GM18907 (cell line): ENCODE measurements around the gene MATN4.

ENCODE experiments used
- ATAC-seq: cut with Tn5 transposase; IDR thresholded peaks from one replicate; pipeline ENCODE4 v1.9.1; 2021; ENCODE audit warnings: mild to moderate bottlenecking, moderate library complexity; ENCODE audit not compliant: unreplicated experiment

MATN4 gene

GRCh38 chr20:45293041-45294002 lies 14.8 kb downstream of the MATN4 start:
- ATAC-seq, result peak; percentile 60

DNA sequence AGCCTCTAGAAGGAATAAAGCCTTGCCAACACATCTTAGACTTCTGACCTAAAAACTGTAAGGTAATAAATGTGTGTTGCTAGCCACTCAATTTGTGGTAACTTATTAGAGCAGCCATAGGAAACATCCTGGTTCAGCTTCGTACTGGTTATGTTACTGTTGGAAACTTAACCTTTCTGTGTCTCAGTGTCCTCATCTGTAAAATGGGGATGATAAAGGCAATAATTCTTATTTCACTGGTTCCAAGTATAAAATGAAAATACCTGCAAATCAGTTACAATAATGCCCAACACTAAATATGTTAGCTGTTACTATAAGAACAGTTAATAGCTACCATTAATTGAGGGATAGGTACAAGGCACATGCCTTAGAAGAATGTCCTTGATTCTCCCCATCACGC lies 15.8 kb downstream of the MATN4 start:
- no peak for ATAC-seq

DNA sequence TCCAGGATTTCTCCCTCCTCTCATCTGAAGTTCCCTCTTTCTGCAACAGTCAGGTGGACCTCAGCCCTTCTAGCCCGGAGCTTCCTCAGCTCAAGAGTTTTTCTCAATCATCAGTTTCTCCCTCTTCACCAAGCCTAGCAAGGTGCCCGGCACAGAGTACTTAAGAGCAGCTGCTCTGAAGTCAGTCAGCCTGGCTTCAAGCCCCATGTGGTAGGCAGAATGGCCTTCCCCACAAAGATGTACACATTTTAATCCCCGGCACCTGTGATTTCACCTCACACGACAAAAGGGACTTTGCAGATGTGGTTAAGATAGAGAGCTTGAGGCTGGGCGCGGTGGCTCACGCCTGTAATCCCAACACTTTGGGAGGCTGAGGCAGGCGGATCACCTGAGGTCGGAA lies 16.6 kb downstream of the MATN4 start:
- no peak for ATAC-seq

- ATAC-seq, result no peak
Observed at GRCh38 chr20:45290677-45291355, 17.3 kb downstream of the MATN4 start.

GRCh38 chr20:45289942-45290676 lies 18.0 kb downstream of the MATN4 start:
- ATAC-seq, result no peak

GRCh38 chr20:45288860-45289259 lies 19.2 kb downstream of the MATN4 start:
- no peak for ATAC-seq

GRCh38 chr20:45288376-45288775 lies 19.7 kb downstream of the MATN4 start:
- ATAC-seq, result no peak

DNA sequence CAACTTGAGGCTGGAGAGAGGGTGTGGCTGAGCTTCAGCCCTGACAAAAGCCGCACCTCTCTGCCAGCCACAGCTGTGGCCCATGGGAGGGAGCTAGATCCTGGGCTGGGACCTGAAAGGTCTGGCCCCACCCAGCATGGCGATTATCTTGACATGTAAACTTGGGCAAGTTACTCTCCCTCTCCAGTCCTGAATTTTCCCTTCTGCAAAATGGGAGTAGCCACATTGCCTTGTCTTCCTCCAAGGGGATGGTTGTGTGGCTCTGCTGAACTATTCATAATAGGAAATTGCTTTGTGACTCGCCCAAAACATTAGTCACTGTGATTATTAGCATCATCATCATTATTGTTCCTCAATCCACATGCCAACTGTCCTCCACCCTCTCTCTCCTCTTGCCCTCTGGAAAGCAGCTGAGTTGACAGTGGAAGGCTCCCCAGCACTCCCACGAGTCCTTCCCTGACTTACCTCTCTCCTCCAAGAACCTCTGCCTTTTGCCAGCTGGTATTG lies 24.5 kb downstream of the MATN4 start:
- ATAC-seq, result no peak

DNA sequence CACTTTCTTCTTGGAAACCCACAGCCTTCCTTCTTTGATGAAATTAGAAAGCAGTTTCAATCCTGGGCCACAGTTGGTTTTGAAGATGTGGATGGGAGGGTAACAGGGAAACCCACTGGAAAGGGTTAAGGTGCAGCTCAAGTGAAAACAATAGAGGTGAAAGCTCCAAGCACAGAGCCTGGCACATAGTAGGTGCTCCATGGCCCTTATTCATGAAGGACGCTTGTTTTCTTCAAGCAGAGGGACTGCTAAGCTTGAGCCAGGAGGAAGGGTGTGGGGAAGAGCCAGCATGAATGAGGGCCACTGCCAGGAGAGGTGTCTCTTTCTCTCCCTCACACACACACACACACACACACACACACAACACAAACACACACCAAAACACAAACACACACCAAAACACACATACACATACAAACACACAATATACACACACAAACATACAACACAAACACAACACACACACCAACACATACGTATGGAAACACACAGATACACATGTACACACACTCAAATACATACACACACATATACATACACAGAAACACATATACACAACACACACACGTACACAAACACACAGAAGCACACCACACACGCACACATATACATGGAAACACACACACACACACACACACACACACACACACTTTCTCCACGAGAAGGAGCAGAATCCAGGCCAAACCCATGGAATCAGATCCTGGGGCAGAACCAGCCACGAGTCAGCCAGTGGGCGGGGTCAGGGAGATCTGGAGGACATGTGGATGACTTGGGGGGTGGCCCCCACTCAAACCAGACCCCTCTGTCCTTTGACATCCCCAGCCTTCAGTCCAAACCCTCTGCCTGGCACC lies 25.2 kb downstream of the MATN4 start:
- ATAC-seq, result no peak

DNA sequence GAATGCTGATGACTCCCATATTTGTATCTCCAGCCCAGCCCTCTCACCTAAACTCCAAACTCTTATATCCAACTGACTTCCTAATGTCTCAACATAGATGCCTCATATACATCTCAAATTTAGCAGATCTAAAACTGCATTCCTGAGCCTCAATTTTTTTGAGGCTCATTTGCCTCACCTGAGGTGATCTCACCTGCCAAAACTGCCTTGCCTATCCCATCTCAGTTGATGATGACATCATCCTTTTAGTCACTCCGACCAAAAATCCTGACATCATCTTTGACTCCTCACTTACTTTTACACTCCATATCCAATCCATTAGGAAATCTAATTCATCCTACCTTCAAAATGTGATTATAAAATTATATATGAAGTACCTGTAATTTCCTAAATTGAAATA lies 28.1 kb downstream of the MATN4 start:
- no peak for ATAC-seq

- no peak for ATAC-seq
Observed at GRCh38 chr20:45275338-45275737, 32.8 kb downstream of the MATN4 start.

DNA sequence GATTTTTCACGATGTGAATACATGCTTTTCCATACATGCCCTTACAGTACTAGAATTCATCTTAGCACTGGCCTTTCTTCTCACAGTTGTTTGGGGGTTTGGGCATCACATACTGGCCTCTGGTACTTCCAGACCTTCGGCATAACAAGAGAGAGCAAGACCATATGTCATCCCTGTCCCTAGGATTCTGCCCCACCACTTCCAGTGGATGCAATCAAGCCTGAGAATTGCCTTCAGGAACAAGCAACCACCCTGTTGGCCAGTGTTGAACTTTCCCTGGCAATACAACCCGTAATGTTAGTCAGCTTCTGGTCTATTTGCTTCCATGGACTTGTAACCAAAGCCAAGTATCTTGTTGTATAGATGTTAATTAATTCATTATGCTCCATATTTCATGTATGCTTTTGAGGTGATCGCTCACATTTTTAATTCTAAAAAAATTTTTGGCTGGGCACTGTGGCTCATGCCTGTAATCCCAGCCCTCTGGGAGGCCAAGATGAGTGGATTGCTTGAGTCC lies 38.3 kb downstream of the MATN4 start:
- ATAC-seq, result no peak

DNA sequence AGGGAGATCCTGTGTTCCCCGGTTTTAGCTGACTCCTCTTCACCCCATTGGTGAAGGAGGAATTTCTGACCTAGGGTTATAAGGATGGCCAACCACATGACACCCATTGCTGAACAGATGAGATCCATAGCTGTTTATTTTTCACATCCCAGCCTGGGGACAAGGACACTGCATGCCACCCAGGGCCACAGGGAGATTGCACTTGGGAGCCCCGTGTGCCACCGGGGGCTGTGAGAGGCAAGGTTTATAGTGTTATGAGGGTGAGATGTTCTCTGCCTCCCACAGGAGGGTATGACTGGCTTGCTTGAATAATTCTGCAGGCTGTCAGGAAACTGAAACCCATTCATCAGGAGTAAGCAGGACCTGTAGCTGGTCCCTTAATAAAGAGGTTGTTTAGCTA lies 39.0 kb downstream of the MATN4 start:
- ATAC-seq, result no peak

- no peak for ATAC-seq
Observed at GRCh38 chr20:45268531-45268930, 39.6 kb downstream of the MATN4 start.

GRCh38 chr20:45266977-45267376 lies 41.1 kb downstream of the MATN4 start:
- no peak for ATAC-seq

GRCh38 chr20:45263556-45264266 lies 44.4 kb downstream of the MATN4 start:
- no peak for ATAC-seq

DNA sequence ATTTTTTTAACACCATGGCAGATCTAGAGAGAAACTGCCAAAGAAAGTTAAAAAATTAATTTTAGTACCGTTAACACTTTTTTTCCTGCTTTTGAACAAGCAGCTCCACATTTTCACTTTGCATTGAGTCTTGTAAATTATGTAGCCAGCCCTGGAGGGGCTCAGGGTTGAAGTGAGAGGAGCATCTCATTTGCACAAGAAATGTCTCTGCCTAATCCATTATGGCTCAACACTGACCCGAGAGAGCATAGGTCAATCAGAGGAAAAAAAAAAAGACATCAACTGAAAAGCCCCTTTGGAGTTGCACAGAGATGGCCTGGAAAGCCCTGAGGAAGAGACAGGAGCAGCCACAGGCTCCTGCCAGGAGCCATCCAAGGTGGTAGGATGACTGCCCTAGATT lies 49.4 kb downstream of the MATN4 start:
- ATAC-seq, result no peak

DNA sequence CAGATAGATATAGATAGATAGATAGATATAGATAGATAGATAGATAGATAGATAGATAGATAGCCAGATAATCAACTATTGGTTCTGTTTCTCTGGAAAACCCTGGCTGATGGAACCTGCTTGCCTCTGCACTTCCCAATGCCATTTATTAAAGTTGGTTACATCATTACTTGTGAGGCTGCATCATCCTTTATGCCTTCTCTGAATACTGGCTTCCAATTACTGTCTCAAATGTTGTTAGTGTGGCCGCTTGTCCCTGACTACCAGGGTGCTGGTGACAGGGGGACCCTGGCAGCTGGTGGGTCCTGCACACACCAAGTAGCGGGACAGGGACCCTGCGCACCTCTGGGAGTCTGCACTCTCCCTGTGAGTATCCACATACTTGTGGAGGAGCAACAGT lies 49.8 kb downstream of the MATN4 start:
- no peak for ATAC-seq

GRCh38 chr20:45257711-45258110 lies 50.4 kb downstream of the MATN4 start:
- no peak for ATAC-seq

GRCh38 chr20:45257161-45257560 lies 50.9 kb downstream of the MATN4 start:
- no peak for ATAC-seq
